Fibroblast of skin of right quadriceps (primary cell): ENCODE measurements around the gene SLC22A13.
"Not testable (repeated sequence)": the region's sequence is repeated elsewhere in the genome, so short reads cannot be mapped to it uniquely, and the experiment has no call there.

Experiments
- DNase-seq: peaks from one replicate; pipeline ENCODE4 v3.0.0-alpha.2; 2013

The SLC22A13 gene

DNA sequence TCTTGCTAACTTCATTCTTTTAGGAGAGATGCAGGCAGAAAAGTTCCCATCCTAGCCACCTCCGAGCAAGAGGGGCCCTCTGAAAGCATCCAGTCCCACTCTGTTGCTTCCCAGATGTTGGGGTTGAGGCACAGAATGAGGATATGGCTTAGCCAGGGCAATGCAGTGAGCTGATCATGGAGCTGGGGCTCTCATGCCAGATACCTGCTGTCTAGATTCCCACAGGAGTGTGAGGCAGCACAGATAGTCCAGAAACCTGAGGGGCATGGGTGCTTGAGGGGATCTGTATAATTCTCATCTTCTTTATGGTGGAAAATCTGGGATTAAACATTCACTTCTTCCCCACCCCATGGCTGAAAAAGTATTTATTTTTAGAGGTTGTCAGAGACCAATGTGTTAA, 1.2 kb downstream of the SLC22A13 start:
- DNase-seq: no peak

DNA sequence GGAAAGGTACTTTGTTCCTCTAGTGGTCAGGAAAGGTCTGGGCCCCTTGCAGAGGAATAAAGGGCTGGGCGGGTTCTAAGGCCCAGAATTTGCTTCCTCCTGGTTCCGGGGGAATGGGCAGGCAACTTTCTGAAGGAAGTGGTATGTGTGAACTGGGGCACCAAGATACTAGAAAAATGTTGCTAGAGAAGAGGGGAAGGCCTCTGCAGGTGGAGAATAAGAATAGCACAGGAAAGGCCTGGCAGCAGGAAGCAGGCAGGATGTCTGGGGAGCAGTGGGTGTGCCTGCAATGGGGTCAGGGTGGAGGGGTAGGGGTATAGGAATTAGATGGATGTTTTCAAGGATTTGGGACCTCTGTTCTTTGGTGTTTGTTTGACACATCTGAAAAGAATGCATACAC, 2.0 kb downstream of the SLC22A13 start:
- DNase-seq: no peak

DNA sequence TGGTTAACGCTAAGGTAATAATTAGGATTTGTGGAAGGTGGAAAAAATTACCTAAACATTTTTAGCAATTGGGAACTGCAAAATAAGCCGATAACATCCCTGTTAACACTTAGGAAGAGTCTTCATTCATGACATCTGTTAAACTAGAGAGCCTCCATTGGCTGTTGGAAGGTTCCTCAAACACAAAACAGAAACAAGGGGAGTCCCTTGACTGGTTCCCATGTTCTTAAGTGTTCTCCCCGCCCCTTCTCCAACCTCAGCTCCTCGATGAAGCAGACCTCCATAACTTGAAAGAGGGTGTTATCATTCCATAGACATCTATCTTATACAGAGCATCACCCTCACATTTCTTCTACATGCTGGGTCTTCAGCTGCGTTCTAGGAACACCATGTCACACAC, 2.5 kb downstream of the SLC22A13 start:
- no peak for DNase-seq

DNA sequence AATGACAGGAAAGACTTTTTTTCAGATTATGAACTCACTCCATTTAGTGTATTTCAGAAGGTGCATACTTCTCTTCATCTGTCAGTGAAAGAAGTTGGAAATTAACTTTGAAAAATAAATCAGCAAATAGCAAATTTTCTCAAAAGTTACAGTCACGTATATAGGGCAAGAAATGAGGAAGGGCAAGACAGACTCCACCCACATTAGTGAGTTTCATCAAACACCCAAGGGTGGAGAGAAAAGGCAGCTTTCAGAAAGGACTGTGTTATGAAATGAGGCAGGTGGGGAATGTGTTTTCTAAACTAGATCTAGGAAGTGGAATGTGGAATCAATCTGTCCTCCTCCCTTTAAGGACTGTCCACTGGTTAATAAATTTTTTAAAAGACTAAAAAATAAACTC, 2.9 kb downstream of the SLC22A13 start:
- DNase-seq: no peak

DNA sequence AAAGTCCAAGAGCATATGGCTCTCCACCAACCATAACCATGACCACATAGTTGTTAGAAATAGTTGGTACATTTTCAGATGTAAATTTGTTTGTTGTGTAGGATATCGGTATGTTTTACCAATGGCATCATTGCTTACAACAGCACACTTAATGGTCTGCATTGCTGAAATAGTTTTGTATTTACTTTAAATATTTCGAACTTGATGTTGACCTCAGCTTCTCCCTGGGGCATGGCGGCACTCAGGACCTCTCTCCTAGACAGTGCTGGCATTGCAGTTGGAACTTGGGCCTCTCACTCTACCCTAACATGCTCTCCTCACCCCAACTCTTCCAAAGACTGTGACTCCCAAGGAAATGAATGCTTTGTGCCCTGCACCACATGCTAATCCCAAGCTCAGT, 5.0 kb downstream of the SLC22A13 start:
- peak; percentile 10 for DNase-seq

DNA sequence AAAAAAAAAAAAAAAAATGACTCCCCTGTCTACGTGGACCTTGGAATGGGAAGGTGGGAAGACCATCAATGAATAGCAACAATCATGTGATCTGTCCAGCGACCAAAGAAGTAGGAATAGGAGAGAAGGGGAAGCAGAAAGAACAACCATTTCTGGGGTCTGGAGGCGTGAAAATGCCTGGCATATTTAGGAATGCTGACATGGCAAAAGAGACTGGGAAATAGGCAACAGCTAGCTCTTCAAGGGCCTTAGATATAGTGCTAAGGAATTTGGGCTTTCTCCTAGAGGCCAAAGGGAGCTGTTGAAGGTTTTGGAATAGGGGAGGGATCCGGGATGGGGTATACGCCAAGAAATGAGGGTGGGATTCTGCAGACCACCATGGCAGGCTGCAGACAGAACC, 5.9 kb downstream of the SLC22A13 start:
- DNase-seq: no peak

DNA sequence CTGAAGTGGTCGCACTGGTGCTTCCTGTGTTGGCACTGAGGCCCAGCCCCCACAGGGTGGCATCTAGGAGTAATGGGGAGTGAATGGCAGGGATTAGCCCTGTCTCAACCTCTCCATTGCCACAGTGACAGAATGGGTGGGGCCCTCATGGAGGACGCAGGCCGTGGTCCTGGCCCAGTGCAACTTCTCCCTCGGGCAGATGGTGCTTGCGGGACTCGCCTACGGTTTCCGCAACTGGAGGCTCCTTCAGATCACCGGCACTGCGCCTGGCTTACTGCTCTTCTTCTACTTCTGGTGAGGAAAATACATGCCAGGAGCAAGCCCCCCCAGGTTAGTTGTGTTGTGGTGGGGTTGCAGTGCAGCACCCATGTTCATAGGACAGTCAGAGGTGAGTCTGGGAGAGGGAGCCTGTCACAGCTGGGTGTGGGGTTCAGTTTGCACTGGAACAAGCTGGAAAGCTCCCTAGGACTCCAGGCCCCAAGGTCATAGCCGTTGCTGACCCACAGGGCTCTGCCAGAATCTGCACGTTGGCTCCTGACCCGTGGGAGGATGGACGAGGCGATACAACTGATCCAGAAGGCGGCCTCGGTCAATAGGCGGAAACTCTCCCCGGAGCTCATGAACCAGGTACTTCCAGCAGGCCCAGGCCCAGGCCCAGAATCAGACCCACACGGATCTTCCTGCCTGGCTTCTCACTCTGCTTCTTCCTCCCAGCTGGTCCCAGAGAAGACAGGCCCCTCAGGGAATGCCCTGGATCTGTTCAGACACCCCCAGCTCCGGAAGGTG, 9.4 kb downstream of the SLC22A13 start:
- no peak for DNase-seq

DNA sequence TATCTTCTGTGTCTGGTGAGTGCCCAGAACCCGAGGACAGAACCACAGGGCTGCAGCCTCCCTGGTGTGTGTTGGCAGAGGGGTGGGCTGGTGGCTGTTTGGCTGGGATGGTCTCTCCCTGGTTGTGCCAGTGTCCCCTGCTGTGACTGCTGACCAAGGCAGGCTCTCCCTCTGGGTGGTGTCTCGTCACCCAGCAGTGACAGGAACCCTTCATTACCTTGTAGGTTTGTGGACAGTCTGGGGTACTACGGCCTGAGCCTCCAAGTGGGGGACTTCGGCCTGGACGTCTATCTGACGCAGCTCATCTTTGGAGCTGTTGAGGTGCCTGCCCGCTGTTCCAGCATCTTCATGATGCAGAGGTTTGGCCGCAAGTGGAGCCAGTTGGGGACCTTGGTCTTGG, 10.0 kb downstream of the SLC22A13 start:
- no peak for DNase-seq

DNA sequence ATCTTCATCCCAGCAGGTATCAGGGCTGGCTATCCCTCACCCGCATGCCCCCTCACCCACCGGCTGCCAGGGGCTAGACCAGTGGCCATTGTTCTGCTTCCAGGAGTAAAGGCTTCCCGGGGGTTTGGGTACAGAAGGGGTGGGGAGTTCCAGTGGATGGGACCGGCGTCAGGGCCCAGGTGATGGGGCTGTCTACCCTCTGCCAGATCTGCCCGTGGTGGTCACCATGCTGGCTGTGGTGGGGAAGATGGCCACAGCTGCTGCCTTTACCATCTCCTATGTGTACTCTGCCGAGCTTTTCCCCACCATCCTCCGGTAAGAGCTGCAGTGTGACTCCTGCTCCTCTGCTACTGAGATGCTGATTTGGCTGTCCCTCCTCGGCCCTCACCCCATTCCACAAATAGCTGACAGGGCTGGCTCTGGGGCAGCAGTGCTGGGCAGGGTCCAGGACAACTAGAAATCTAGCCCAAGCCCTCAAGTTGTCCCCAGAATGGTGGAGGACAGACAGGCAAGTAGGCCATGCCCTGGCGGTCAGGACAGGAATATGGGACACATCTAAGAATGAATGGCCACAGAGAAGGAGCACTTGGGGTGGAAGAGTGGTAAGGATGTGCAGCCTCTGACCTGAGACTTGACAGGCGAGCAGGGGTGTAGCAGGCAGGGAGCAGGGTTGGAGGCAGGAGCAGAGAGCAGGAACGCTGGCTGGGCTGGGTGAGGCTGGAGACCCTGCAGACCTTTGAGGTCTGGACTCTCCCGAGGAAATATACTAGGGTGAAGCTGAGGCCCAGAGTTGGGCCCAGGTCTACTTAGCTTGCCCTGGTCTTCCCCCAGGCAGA, 10.7 kb downstream of the SLC22A13 start:
- no peak for DNase-seq

DNA sequence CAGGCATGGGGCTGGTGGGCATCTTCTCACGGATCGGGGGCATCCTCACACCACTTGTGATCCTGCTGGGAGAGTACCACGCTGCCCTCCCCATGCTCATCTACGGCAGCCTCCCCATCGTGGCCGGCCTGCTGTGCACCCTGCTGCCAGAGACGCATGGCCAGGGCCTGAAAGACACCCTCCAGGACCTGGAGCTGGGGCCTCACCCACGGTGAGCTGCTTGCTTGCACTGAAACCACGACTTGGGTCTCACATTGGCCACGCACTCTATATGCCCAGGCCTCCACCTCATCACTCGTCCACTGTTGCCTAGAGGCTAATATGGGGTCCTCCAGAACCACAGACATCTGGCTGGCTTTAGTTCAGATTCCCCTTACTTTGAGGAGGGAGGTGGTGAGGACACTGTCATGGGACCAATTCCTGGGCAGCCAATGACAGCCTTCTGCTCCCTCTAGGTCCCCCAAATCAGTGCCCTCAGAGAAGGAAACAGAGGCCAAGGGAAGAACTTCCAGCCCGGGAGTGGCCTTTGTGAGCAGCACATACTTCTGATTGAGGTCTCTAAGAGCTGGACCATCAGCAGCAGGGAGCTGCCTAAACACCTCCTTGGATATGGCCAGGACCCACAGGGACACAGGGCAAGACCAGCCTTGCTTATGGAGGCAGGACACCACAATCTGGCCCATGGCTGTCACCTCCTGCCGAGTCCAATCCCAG, 11.5 kb downstream of the SLC22A13 start:
- no peak for DNase-seq

DNA sequence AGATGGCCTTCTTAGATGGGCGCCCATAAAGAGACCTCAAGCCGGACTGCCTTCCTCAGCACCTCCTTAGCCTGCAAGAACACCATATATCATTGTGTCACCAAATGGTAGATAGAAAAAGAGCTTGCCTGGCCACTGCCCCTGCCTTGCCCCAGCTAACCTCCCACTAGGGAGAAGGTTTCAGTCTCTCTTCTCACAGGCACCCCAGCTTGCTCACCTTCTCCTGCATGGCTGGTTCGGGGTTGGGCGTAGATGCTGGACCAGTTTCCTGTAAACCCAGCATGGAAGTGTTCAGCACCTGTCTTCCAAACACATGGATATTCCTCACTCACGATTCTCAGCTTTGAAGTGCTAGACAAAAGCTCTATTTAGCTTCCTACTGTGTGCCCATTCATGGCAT, 13.2 kb downstream of the SLC22A13 start:
- no peak for DNase-seq

DNA sequence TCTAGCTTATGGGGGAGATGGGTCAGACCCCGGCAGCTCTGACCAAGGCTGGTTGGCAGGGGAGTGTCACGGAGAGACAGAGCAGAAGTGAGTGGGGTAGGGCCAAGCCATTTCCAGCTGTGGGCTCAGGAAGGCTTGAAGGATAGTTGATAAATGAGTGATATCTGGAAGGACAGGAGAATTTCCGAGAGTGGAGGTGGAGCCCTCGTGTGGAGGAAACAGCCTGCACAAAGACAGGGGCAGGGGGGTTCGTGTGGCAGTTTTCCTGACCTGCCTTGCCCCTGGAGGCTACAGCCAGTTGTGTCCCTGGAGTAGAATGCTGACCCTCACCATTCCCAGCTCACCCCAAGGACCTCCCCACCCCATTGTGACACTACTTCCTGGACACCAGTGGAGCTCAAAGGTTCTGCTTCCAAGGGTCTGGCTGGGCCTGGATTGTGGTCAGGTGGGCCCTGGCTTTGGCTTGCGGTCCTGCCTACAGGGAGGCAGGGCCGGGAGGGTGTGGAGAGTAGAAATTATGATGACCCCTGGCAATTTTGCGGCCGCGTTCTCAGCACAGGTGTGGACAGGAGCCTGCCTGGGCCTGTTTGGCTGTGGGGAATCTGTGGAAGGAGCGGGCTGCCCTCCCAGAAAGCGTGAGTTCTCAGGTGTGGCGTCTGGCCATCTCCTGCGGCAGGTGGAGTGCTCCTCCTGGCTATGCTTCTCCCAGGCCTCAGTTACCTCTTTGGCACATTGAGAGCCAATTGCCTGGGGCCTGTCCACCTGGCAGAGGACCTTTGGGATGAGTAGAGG, 16.5 kb downstream of the SLC22A13 start, which contains the start of gene SLC22A14:
SLC22A14 (plus strand) TSS at position 400 of the 792 bp plus-strand sequence. CDS start 23,733 bp downstream, outside the sequence.
- DNase-seq: no peak

DNA sequence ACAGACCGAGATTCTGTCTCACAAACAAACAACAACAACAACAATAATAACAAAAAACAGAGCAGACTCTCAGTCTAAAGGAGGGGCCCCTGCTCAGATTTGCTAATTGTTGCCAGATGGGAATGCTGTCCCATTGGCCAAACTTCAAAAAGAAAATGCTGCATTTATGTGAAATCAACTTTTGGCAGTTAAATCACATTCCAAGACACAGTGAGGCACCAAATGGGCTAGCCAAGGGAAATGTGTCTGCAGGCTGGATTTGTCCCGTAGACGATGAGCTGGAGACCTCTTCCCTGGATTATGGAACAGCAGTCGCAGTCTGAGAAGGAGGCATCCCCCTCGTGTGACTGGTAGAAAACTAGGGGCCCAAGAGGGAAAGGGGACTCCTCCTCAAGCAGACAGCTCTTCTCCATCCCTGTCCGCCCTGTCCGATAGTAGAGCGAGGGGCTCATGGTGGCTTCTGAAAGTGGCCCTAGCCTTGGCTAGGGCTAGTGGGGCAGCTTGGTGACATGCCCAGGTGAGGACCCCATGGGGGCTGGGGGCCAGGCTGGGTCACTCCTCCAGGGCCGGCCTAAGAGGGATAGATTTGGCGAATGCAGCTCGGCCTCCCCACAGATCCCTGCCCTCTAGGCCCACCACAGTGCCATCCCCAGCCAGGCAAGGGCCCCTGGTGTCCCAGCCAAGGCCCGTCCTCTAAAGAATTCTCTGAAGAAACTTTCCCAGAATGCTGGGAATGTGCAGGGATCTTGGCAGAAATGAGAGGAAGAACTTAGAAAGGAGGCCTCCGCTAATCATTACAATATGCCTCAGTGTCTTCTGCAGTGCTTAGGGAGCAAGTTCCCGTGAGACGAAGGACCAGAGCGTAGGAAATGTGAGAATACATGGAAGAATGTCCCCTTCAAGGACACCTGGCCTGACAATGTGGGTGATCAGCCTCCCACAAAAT, 18.5 kb downstream of the SLC22A13 start:
- peak; percentile 84 for DNase-seq

DNA sequence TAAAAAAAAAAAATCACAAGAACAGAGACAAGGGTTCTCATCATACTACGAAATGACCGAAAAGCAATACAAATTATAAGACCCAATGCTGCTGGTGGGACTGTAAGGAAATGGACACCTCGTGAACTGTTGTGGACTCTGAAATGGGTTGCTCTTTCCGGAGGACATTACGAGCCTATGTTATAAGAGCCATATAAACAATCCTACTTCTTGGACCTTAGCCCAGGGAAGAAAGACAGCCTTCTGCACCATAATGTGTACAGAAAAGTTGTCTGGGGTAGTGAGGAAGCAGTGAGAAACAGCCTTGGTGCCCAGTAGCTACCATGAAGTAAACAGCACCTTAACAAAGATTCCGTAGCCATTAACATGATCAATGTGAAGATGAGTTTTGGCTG, 19.1 kb downstream of the SLC22A13 start:
- no peak for DNase-seq

DNA sequence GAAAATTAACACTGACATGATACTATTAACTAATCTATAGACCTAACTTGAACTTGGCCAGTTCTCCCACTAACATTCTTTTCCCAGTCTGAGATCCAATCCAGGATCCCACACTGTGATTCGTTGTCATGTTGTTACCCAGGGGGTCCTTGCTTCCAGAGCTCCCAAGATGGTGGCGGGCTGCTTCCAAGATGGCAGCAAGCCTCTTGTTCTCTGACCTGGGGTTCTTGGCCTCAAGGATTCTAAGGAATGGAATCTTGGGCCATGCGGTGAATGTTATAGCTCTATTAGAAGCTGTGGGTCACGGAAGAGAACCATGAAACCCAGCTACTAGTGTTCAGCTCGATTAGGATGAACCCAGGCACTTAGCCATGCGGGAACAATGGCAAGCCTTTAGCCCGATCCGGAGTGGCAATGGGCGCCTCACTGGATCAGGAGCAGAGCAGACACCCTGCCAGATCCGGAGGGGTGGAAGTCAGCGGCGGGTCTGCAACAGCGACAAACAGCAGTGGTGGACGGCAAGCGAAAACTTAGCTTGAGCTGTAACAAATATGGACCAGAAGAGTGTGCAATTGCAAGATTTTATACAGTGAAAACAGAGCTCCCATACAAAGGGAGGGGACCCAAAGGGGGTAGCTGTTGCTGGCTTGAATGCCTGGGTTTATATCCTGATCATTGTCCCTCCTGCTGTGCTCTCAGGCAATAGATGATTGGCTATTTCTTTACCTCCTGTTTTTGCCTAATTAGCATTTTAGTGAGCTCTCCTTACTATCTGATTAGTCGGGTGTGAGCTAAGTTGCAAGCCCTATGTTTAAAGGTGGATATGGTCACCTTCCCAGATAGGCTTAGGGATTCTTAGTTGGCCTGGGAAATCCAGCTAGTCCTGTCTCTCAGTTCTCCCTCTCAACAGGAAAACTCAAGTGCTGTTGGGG, 23.9 kb downstream of the SLC22A13 start:
- DNase-seq: not testable (repeated sequence)

DNA sequence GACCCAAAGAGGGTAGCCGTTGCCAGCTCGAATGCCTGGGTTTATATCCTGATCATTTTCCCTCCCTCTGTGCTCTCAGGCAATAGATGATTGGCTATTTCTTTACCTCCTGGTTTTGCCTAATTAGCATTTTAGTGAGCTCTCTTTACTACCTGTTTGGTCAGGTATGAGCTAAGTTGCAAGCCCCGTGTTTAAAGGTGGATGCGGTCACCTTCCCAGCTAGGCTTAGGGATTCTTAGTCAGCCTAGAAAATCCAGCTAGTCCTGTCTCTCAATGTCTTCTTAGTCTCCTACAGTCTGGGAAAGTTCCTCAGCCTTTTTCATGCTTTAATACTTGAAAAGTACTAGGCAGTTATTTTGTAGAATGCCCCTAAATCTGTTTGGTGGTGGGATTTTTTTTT, 31.4 kb downstream of the SLC22A13 start:
- DNase-seq: not testable (repeated sequence)

DNA sequence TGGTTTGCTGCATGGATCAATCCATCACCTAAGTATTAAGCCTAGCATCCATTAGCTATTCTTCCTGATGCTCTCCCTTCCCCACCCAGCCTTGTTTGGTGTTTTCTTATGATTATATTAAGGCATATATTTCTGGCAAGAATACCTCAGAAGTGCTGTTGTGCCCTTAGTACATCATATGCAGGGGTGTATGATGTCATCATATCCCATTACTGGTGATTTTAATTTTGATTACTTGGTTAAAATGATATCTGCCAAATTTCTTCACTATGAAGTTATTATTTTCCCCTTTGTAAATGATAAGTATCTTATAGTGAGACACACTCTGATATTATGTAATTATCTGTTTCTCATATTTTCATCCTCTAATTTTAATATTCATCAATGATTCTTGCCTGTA, 31.9 kb downstream of the SLC22A13 start:
- no peak for DNase-seq

DNA sequence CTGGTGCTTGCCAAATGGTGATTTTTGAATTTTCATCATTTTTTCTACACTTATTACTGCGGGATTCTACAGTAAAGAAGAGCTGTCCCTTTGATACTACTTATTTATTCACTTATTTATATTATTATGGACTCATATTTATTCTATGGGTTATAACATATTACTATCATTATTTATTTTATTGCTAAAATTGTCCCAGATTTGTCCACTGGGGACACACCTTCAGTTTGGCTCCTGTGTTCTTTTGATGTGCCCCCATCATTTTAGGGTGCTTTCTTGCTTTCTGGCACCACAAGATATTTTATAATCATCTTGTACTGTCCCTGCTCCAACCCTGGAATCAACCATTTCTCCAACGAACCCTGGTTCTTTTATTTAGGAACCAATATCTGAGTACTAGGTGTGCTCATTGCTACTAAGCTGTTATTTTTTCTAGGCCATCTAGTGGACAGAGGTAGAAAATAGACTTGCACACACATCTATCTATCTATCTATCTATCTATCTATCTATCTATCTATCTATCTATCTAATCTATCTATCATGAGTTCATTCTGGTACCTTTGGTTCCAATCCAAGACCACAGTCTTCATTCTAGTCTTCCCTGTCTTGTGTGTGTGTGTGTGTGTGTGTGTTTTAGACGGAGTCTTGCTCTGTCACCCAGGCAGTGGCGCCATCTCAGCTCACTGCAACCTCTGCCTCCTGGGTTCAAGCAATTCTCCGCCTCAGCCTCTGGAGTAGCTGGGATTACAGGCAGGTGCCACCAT, 32.5 kb downstream of the SLC22A13 start:
- no peak for DNase-seq

DNA sequence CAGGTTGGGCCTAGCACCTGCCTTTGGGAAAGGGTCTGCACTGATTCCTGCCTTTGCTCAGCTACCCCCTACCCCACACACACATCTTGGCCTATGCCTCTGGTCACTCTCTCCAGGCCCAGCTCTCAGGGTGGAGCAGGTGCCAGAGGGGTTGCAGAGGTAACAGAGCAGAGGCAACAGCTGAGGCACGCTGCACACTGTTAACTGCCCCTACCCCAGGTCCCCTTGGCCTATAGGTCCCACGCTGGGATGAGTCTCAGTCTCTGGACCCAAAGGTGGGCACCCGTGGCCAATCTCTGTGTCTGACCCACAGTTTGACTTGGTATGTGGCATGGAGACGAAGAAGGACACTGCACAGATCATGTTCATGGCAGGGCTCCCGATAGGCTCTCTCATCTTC, 41.3 kb downstream of the SLC22A13 start:
- DNase-seq: no peak

DNA sequence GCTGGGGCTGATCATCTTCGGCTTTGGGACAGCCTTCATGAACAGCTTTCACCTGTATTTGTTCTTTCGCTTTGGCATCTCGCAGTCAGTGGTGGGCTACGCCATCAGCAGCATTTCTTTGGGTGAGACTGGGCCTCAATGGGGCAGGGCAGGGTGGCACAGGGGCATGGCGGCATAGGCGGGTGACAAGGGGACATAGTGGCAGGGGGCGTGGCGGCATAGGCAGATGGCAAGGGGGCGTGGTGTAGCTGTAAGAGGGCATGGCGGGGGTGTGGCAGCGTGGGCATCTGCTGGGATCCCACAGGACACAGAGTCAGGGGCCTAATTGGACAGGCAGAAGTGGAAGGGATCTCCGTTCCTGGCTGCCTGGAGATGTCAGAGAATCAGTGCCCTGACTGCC, 42.0 kb downstream of the SLC22A13 start:
- no peak for DNase-seq
